Activated CD4-positive, alpha-beta memory T cell treated with anti-CD3 and anti-CD28 coated beads for 36 hours (primary cell): ENCODE results near the gene SH3RF3. TPM values are rescaled to one million over a fixed set of nuclear protein-coding genes. Genes with fewer than 3 reads are reported as not detected.

Experiments
- CTCF ChIA-PET: fragments of 350-600 bp; sonication (Branson Sonifier 250); formaldehyde crosslinking; loops from one replicate; lab custom pipeline; 2021; ENCODE audit warnings: antibody characterized with exemption, inconsistent platforms; lab: Charles Lee
- POLR2A ChIA-PET: fragments of 350-600 bp; sonication (Branson Sonifier 250); formaldehyde crosslinking; loops from one replicate; lab custom pipeline; 2021; ENCODE audit warnings: antibody characterized with exemption; lab: Charles Lee
- DNase-seq: peaks from one replicate; pipeline ENCODE4 v3.0.0-alpha.2; 2020
- H3K27ac Mint-ChIP-seq: one replicate; pipeline ENCODE4 v1.8.0; 2021; ENCODE audit warnings: mixed read lengths
- H3K27me3 Mint-ChIP-seq: one replicate; pipeline ENCODE4 v1.8.0; 2021; ENCODE audit warnings: mixed read lengths
- H3K36me3 Mint-ChIP-seq: one replicate; pipeline ENCODE4 v1.8.0; 2021; ENCODE audit warnings: mixed read lengths
- H3K4me1 Mint-ChIP-seq: one replicate; pipeline ENCODE4 v1.8.0; 2021; ENCODE audit warnings: low read depth, mixed read lengths
- H3K4me3 Mint-ChIP-seq: one replicate; pipeline ENCODE4 v1.8.0; 2021; ENCODE audit warnings: mild to moderate bottlenecking, mixed read lengths
- H3K9me3 Mint-ChIP-seq: one replicate; pipeline ENCODE4 v1.8.0; 2021; ENCODE audit warnings: mixed read lengths
- intact Hi-C: fragments of 100-400 bp; cut with micrococcal nuclease; formaldehyde crosslinking; loops from one replicate; pipeline ENCODE4 v1.15.1; 2023
- total RNA-seq, 2 experiments: library from RNA; stranded (reverse); gene quantifications; one replicate each; pipeline ENCODE4 v1.2.3, GENCODE V29; 2021

The SH3RF3 gene
- total RNA-seq, 2 experiments from 2014 or later, result 0.33 to 0.34 TPM

- no peak overlapping the region for H3K4me3 Mint-ChIP-seq
- H3K9me3 Mint-ChIP-seq, result peaks cover 5% of the 10 kb centered on the region
- POLR2A ChIA-PET, result no interaction called here
- intact Hi-C loops, result no loop called here
- no peak for DNase-seq
- H3K27me3 Mint-ChIP-seq, result no peaks in the 10 kb centered on the region
- no peak overlapping the region for H3K27ac Mint-ChIP-seq
- CTCF ChIA-PET, result no interaction called here
- peaks cover 7% of the 10 kb centered on the region for H3K36me3 Mint-ChIP-seq
- H3K4me1 Mint-ChIP-seq, result no peaks in the 10 kb centered on the region
Observed at GRCh38 chr2:109435901-109436598, 307.0 kb downstream of the SH3RF3 start.

GRCh38 chr2:109436610-109437225, 307.7 kb downstream of the SH3RF3 start:
- peaks cover 11% of the 10 kb centered on the region for H3K9me3 Mint-ChIP-seq
- no peaks in the 10 kb centered on the region for H3K4me1 Mint-ChIP-seq
- H3K4me3 Mint-ChIP-seq, result no peak overlapping the region
- POLR2A ChIA-PET, result no interaction called here
- peaks cover 12% of the 10 kb centered on the region for H3K36me3 Mint-ChIP-seq
- H3K27me3 Mint-ChIP-seq, result no peaks in the 10 kb centered on the region
- CTCF ChIA-PET, result no interaction called here
- no peak for DNase-seq
- no peak overlapping the region for H3K27ac Mint-ChIP-seq
- intact Hi-C loops, result no loop called here

GRCh38 chr2:109437325-109438090, 308.5 kb downstream of the SH3RF3 start:
- Mint-ChIP-seq H3K4me1 (no peaks in the 10 kb centered on the region), H3K36me3 (peaks cover 12% of the 10 kb centered on the region), H3K4me3 (no peak overlapping the region), H3K27ac (no peak overlapping the region), H3K9me3 (peaks cover 14% of the 10 kb centered on the region), H3K27me3 (no peaks in the 10 kb centered on the region)
- ChIA-PET CTCF (no interaction called here), POLR2A (no interaction called here)
- intact Hi-C loops, result no loop called here
- no peak for DNase-seq

GRCh38 chr2:109438146-109438545, 309.1 kb downstream of the SH3RF3 start:
- ChIA-PET POLR2A (no interaction called here), CTCF (no interaction called here)
- no peaks in the 10 kb centered on the region for H3K27me3 Mint-ChIP-seq
- H3K36me3 Mint-ChIP-seq, result peaks cover 13% of the 10 kb centered on the region
- H3K4me1 Mint-ChIP-seq, result no peaks in the 10 kb centered on the region
- H3K27ac Mint-ChIP-seq, result no peak overlapping the region
- intact Hi-C loops, result no loop called here
- peaks cover 19% of the 10 kb centered on the region for H3K9me3 Mint-ChIP-seq
- no peak for DNase-seq
- no peak overlapping the region for H3K4me3 Mint-ChIP-seq

GRCh38 chr2:109438773-109439389, 309.9 kb downstream of the SH3RF3 start:
- Mint-ChIP-seq H3K36me3 (peaks cover 13% of the 10 kb centered on the region), H3K9me3 (peaks cover 25% of the 10 kb centered on the region), H3K27me3 (no peaks in the 10 kb centered on the region), H3K4me1 (no peaks in the 10 kb centered on the region), H3K4me3 (no peak overlapping the region), H3K27ac (no peak overlapping the region)
- intact Hi-C loops, result no loop called here
- POLR2A ChIA-PET, result no interaction called here
- no peak for DNase-seq
- CTCF ChIA-PET, result no interaction called here

- Mint-ChIP-seq H3K36me3 (peaks cover 13% of the 10 kb centered on the region), H3K9me3 (peaks cover 28% of the 10 kb centered on the region), H3K27ac (no peak overlapping the region), H3K4me1 (no peaks in the 10 kb centered on the region), H3K4me3 (no peak overlapping the region), H3K27me3 (no peaks in the 10 kb centered on the region)
- POLR2A ChIA-PET, result no interaction called here
- CTCF ChIA-PET, result no interaction called here
- no peak for DNase-seq
- intact Hi-C loops, result no loop called here
Observed at GRCh38 chr2:109439390-109439786, 310.4 kb downstream of the SH3RF3 start.

- intact Hi-C loops, result no loop called here
Observed at GRCh38 chr2:109439986-109440385, 311.0 kb downstream of the SH3RF3 start.

GRCh38 chr2:109440499-109441156, 311.6 kb downstream of the SH3RF3 start:
- H3K9me3 Mint-ChIP-seq, result peaks cover 39% of the 10 kb centered on the region
- no peaks in the 10 kb centered on the region for H3K4me1 Mint-ChIP-seq
- POLR2A ChIA-PET, result no interaction called here
- peaks cover 13% of the 10 kb centered on the region for H3K36me3 Mint-ChIP-seq
- H3K4me3 Mint-ChIP-seq, result no peak overlapping the region
- DNase-seq, result no peak
- CTCF ChIA-PET, result no interaction called here
- no peaks in the 10 kb centered on the region for H3K27me3 Mint-ChIP-seq
- intact Hi-C loops, result no loop called here
- no peak overlapping the region for H3K27ac Mint-ChIP-seq

More at GRCh38 chr2:109439986-109440385, 311.0 kb downstream of the SH3RF3 start:
- Mint-ChIP-seq H3K4me3 (no peak overlapping the region), H3K4me1 (no peaks in the 10 kb centered on the region), H3K36me3 (peaks cover 13% of the 10 kb centered on the region), H3K27ac (no peak overlapping the region), H3K9me3 (peaks cover 34% of the 10 kb centered on the region), H3K27me3 (no peaks in the 10 kb centered on the region)
- ChIA-PET CTCF (no interaction called here), POLR2A (no interaction called here)
- DNase-seq, result no peak

- Mint-ChIP-seq H3K36me3 (peaks cover 13% of the 10 kb centered on the region), H3K27me3 (no peaks in the 10 kb centered on the region), H3K4me3 (no peak overlapping the region), H3K27ac (no peak overlapping the region), H3K4me1 (no peaks in the 10 kb centered on the region), H3K9me3 (peaks cover 40% of the 10 kb centered on the region)
- CTCF ChIA-PET, result no interaction called here
- no peak for DNase-seq
- POLR2A ChIA-PET, result no interaction called here
- intact Hi-C loops, result no loop called here
Observed at GRCh38 chr2:109442715-109443319, 313.8 kb downstream of the SH3RF3 start.

- no peaks in the 10 kb centered on the region for H3K27me3 Mint-ChIP-seq
- peaks cover 40% of the 10 kb centered on the region for H3K9me3 Mint-ChIP-seq
- intact Hi-C loops, result no loop called here
- peaks cover 11% of the 10 kb centered on the region for H3K36me3 Mint-ChIP-seq
- POLR2A ChIA-PET, result no interaction called here
- DNase-seq, result no peak
- no peak overlapping the region for H3K4me3 Mint-ChIP-seq
- H3K27ac Mint-ChIP-seq, result no peak overlapping the region
- H3K4me1 Mint-ChIP-seq, result no peaks in the 10 kb centered on the region
- CTCF ChIA-PET, result interaction anchor here (0.6 kb wide), 1 partner anchor 112 kb away, joined by 3 read pairs; no protein-coding TSS in a partner anchor
Observed at GRCh38 chr2:109444916-109445315, 315.9 kb downstream of the SH3RF3 start.

GRCh38 chr2:109446278-109447131, 317.5 kb downstream of the SH3RF3 start:
- Mint-ChIP-seq H3K27ac (no peak overlapping the region), H3K4me3 (no peak overlapping the region), H3K36me3 (peaks cover 3% of the 10 kb centered on the region), H3K27me3 (no peaks in the 10 kb centered on the region), H3K4me1 (no peaks in the 10 kb centered on the region), H3K9me3 (peaks cover 30% of the 10 kb centered on the region)
- intact Hi-C loops, result no loop called here
- no peak for DNase-seq
- CTCF ChIA-PET, result no interaction called here
- POLR2A ChIA-PET, result no interaction called here
